Measurements from ENCODE around the gene B3GNT8. TPM values are rescaled to one million over a fixed set of nuclear protein-coding genes. Genes with fewer than 3 reads are reported as not detected.
"Not testable (repeated sequence)": the region's sequence is repeated elsewhere in the genome, so short reads cannot be mapped to it uniquely, and the experiment has no call there.

B3GNT8 gene
- total RNA-seq, 1 donor from 2014 or later = not detected

GRCh38 chr19:41416194-41416674 is 10.9 kb downstream of the B3GNT8 start:
- DNase-seq (ENCODE audit: low read depth) = no peak

- peak; percentile 89 for DNase-seq (ENCODE audit: low read depth)
Measured at GRCh38 chr19:41415154-41415571, 12.0 kb downstream of the B3GNT8 start.

GRCh38 chr19:41414461-41414860 is 12.7 kb downstream of the B3GNT8 start:
- DNase-seq (ENCODE audit: low read depth) = no peak

GRCh38 chr19:41413947-41414346 is 13.2 kb downstream of the B3GNT8 start:
- no peak for DNase-seq (ENCODE audit: low read depth)

GRCh38 chr19:41412953-41413352 is 14.2 kb downstream of the B3GNT8 start:
- DNase-seq (ENCODE audit: low read depth) = no peak

- no peak for DNase-seq (ENCODE audit: low read depth)
Measured at GRCh38 chr19:41411968-41412265, 15.3 kb downstream of the B3GNT8 start.

- no peak for DNase-seq (ENCODE audit: low read depth)
Measured at GRCh38 chr19:41411100-41411967, 15.8 kb downstream of the B3GNT8 start.

GRCh38 chr19:41410336-41411054 is 16.7 kb downstream of the B3GNT8 start:
- DNase-seq (ENCODE audit: low read depth) = no peak

GRCh38 chr19:41409288-41409687 is 17.9 kb downstream of the B3GNT8 start:
- peak; percentile 45 for DNase-seq (ENCODE audit: low read depth)

GRCh38 chr19:41408846-41409245 is 18.3 kb downstream of the B3GNT8 start:
- not testable (repeated sequence) for DNase-seq (ENCODE audit: low read depth)

GRCh38 chr19:41408256-41408655 is 18.9 kb downstream of the B3GNT8 start:
- DNase-seq (ENCODE audit: low read depth) = no peak

- DNase-seq (ENCODE audit: low read depth) = no peak
Measured at GRCh38 chr19:41407271-41407670, 19.9 kb downstream of the B3GNT8 start.

GRCh38 chr19:41405776-41406175 is 21.4 kb downstream of the B3GNT8 start:
- DNase-seq (ENCODE audit: low read depth) = no peak

- no peak for DNase-seq (ENCODE audit: low read depth)
Measured at GRCh38 chr19:41403181-41403970, 23.8 kb downstream of the B3GNT8 start.

GRCh38 chr19:41402010-41402409 is 25.2 kb downstream of the B3GNT8 start:
- no peak for DNase-seq (ENCODE audit: low read depth)

- no peak for DNase-seq (ENCODE audit: low read depth)
Measured at GRCh38 chr19:41401483-41401882, 25.7 kb downstream of the B3GNT8 start.

GRCh38 chr19:41399525-41399924 is 27.6 kb downstream of the B3GNT8 start:
- no peak for DNase-seq (ENCODE audit: low read depth)

GRCh38 chr19:41399091-41399490 is 28.1 kb downstream of the B3GNT8 start:
- DNase-seq (ENCODE audit: low read depth) = no peak

GRCh38 chr19:41398598-41398997 is 28.6 kb downstream of the B3GNT8 start:
- no peak for DNase-seq (ENCODE audit: low read depth)

GRCh38 chr19:41398050-41398418 is 29.1 kb downstream of the B3GNT8 start:
- no peak for DNase-seq (ENCODE audit: low read depth)

Measured in myocyte (in vitro differentiated cells).